ENCODE measurements around the gene PIK3CB.
"Not testable (repeated sequence)": the region's sequence is repeated elsewhere in the genome, so short reads cannot be mapped to it uniquely, and the experiment has no call there.

The PIK3CB gene

GRCh38 chr3:138846262-138846791, 11.6 kb upstream of the PIK3CB start:
- H3K4me3 ChIP-seq (ENCODE audit: low read length) = no peak overlapping the region
- peak; percentile 47 for DNase-seq (ENCODE audit: low read depth)
- TF ChIP-seq CTCF (conservative IDR thresholded peaks at IDR 0.05; ENCODE audit: low read depth, low read length) = no peak

GRCh38 chr3:138845771-138846173, 11.0 kb upstream of the PIK3CB start:
- no peak for TF ChIP-seq CTCF (conservative IDR thresholded peaks at IDR 0.05; ENCODE audit: low read depth, low read length)

GRCh38 chr3:138845181-138845601, 10.5 kb upstream of the PIK3CB start:
- no peak overlapping the region for H3K4me3 ChIP-seq (ENCODE audit: low read length)
- DNase-seq (ENCODE audit: low read depth) = no peak
- TF ChIP-seq CTCF (conservative IDR thresholded peaks at IDR 0.05; ENCODE audit: low read depth, low read length) = no peak

More at GRCh38 chr3:138845771-138846173, 11.0 kb upstream of the PIK3CB start:
- DNase-seq (ENCODE audit: low read depth) = peak; percentile 74
- no peak overlapping the region for H3K4me3 ChIP-seq (ENCODE audit: low read length)

- DNase-seq (ENCODE audit: low read depth) = no peak
- no peak for TF ChIP-seq CTCF (conservative IDR thresholded peaks at IDR 0.05; ENCODE audit: low read depth, low read length)
- no peak overlapping the region for H3K4me3 ChIP-seq (ENCODE audit: low read length)
Measured at GRCh38 chr3:138842483-138843188, 7.9 kb upstream of the PIK3CB start.

GRCh38 chr3:138838385-138838784, 3.7 kb upstream of the PIK3CB start:
- DNase-seq (ENCODE audit: low read depth); H3K4me3 ChIP-seq (ENCODE audit: low read length): not testable (repeated sequence)

GRCh38 chr3:138835846-138836245, 1.1 kb upstream of the PIK3CB start:
- not testable (repeated sequence) for DNase-seq (ENCODE audit: low read depth); H3K4me3 ChIP-seq (ENCODE audit: low read length)

- no peak for DNase-seq (ENCODE audit: low read depth)
- TF ChIP-seq CTCF (conservative IDR thresholded peaks at IDR 0.05; ENCODE audit: low read depth, low read length) = no peak
- peak overlapping the region; percentile 69 for H3K4me3 ChIP-seq (ENCODE audit: low read length)
Measured at GRCh38 chr3:138835397-138835757, 649 bp upstream of the PIK3CB start.

- peak overlapping the region; percentile 83 for H3K4me3 ChIP-seq (ENCODE audit: low read length)
- no peak for DNase-seq (ENCODE audit: low read depth)
- peak; percentile 28 for TF ChIP-seq CTCF (conservative IDR thresholded peaks at IDR 0.05; ENCODE audit: low read depth, low read length)
Measured at GRCh38 chr3:138833899-138834595, 681 bp downstream of the PIK3CB start.

GRCh38 chr3:138832473-138833057, 2.2 kb downstream of the PIK3CB start:
- H3K4me3 ChIP-seq (ENCODE audit: low read length); DNase-seq (ENCODE audit: low read depth): not testable (repeated sequence)
